ENCODE results near the gene SRP14. TPM values are rescaled to one million over a fixed set of nuclear protein-coding genes. Genes with fewer than 3 reads are reported as not detected.

Gene SRP14
- total RNA-seq, 1 experiment from 2014 or later, result 405 TPM

GRCh38 chr15:40061212-40061901 lies 22.4 kb upstream of the SRP14 start:
- Histone ChIP-seq H3K9me3 (replicated peaks) (no peaks in the 10 kb centered on the region), H3K27me3 (replicated peaks) (no peaks in the 10 kb centered on the region), H3K36me3 (no peaks in the 10 kb centered on the region), H3K4me1 (replicated peaks) (peaks cover 45% of the 10 kb centered on the region), H3K27ac (no peak overlapping the region), H3K4me3 (no peak overlapping the region)
- DNase-seq (ENCODE audit: low read depth in 1 of 2, low spot score in 2 of 2), result no peak

GRCh38 chr15:40060236-40060961 lies 21.4 kb upstream of the SRP14 start:
- DNase-seq (ENCODE audit: low read depth in 1 of 2, low spot score in 2 of 2), result no peak
- Histone ChIP-seq H3K27me3 (replicated peaks) (no peaks in the 10 kb centered on the region), H3K36me3 (no peaks in the 10 kb centered on the region), H3K27ac (no peak overlapping the region), H3K9me3 (replicated peaks) (no peaks in the 10 kb centered on the region), H3K4me1 (replicated peaks) (peaks cover 36% of the 10 kb centered on the region), H3K4me3 (no peak overlapping the region)

GRCh38 chr15:40059821-40060220 lies 20.8 kb upstream of the SRP14 start:
- no peak overlapping the region for H3K27ac ChIP-seq
- no peaks in the 10 kb centered on the region for H3K9me3 ChIP-seq (replicated peaks)
- no peak for DNase-seq (ENCODE audit: low read depth in 1 of 2, low spot score in 2 of 2)
- no peak overlapping the region for H3K4me3 ChIP-seq
- H3K27me3 ChIP-seq (replicated peaks), result no peaks in the 10 kb centered on the region
- peaks cover 35% of the 10 kb centered on the region for H3K4me1 ChIP-seq (replicated peaks)
- H3K36me3 ChIP-seq, result no peaks in the 10 kb centered on the region

GRCh38 chr15:40058476-40059140 lies 19.6 kb upstream of the SRP14 start:
- Histone ChIP-seq H3K4me3 (no peak overlapping the region), H3K9me3 (replicated peaks) (no peaks in the 10 kb centered on the region), H3K36me3 (no peaks in the 10 kb centered on the region), H3K27me3 (replicated peaks) (no peaks in the 10 kb centered on the region), H3K27ac (no peak overlapping the region), H3K4me1 (replicated peaks) (peaks cover 36% of the 10 kb centered on the region)
- no peak for DNase-seq (ENCODE audit: low read depth in 1 of 2, low spot score in 2 of 2)

- Histone ChIP-seq H3K4me1 (replicated peaks) (peaks cover 19% of the 10 kb centered on the region), H3K27ac (no peak overlapping the region), H3K27me3 (replicated peaks) (no peaks in the 10 kb centered on the region), H3K36me3 (no peaks in the 10 kb centered on the region), H3K9me3 (replicated peaks) (no peaks in the 10 kb centered on the region), H3K4me3 (no peak overlapping the region)
- DNase-seq (ENCODE audit: low read depth in 1 of 2, low spot score in 2 of 2), result no peak
Measured at GRCh38 chr15:40055576-40056293, 16.8 kb upstream of the SRP14 start.

- no peaks in the 10 kb centered on the region for H3K27me3 ChIP-seq (replicated peaks)
- H3K4me3 ChIP-seq, result no peak overlapping the region
- DNase-seq (ENCODE audit: low read depth in 1 of 2, low spot score in 2 of 2), result no peak
- H3K9me3 ChIP-seq (replicated peaks), result no peaks in the 10 kb centered on the region
- peaks cover 19% of the 10 kb centered on the region for H3K4me1 ChIP-seq (replicated peaks)
- no peaks in the 10 kb centered on the region for H3K36me3 ChIP-seq
- H3K27ac ChIP-seq, result no peak overlapping the region
Measured at GRCh38 chr15:40054855-40055575, 16.0 kb upstream of the SRP14 start.

GRCh38 chr15:40054605-40054854 lies 15.5 kb upstream of the SRP14 start:
- no peaks in the 10 kb centered on the region for H3K36me3 ChIP-seq
- no peak overlapping the region for H3K4me3 ChIP-seq
- no peaks in the 10 kb centered on the region for H3K9me3 ChIP-seq (replicated peaks)
- no peaks in the 10 kb centered on the region for H3K27me3 ChIP-seq (replicated peaks)
- no peak for DNase-seq (ENCODE audit: low read depth in 1 of 2, low spot score in 2 of 2)
- H3K27ac ChIP-seq, result no peak overlapping the region
- H3K4me1 ChIP-seq (replicated peaks), result peaks cover 19% of the 10 kb centered on the region

- Histone ChIP-seq H3K27ac (no peak overlapping the region), H3K4me1 (replicated peaks) (peaks cover 19% of the 10 kb centered on the region), H3K9me3 (replicated peaks) (no peaks in the 10 kb centered on the region), H3K27me3 (replicated peaks) (no peaks in the 10 kb centered on the region), H3K4me3 (no peak overlapping the region), H3K36me3 (no peaks in the 10 kb centered on the region)
- DNase-seq (ENCODE audit: low read depth in 1 of 2, low spot score in 2 of 2), result peak in 1 of 2 experiments; percentile 41
Measured at GRCh38 chr15:40053831-40054604, 15.0 kb upstream of the SRP14 start.

GRCh38 chr15:40053079-40053830 lies 14.3 kb upstream of the SRP14 start:
- Histone ChIP-seq H3K4me3 (no peak overlapping the region), H3K4me1 (replicated peaks) (peaks cover 22% of the 10 kb centered on the region), H3K36me3 (0 out of 2 replicates have a peak, but pooled peaks cover under 1% of the 10 kb centered on the region), H3K27ac (no peak overlapping the region), H3K27me3 (replicated peaks) (no peaks in the 10 kb centered on the region), H3K9me3 (replicated peaks) (no peaks in the 10 kb centered on the region)
- peak in 1 of 2 experiments; percentile 30 for DNase-seq (ENCODE audit: low read depth in 1 of 2, low spot score in 2 of 2)

- no peak overlapping the region for H3K4me3 ChIP-seq
- no peak overlapping the region for H3K27ac ChIP-seq
- no peaks in the 10 kb centered on the region for H3K9me3 ChIP-seq (replicated peaks)
- peak in 1 of 2 experiments; percentile 15 for DNase-seq (ENCODE audit: low read depth in 1 of 2, low spot score in 2 of 2)
- peaks cover 5% of the 10 kb centered on the region; the same call in 1 of the 2 replicates for H3K36me3 ChIP-seq
- H3K4me1 ChIP-seq (replicated peaks), result peaks cover 28% of the 10 kb centered on the region
- no peaks in the 10 kb centered on the region for H3K27me3 ChIP-seq (replicated peaks)
Measured at GRCh38 chr15:40052604-40053003, 13.6 kb upstream of the SRP14 start.

GRCh38 chr15:40051616-40052415 lies 12.8 kb upstream of the SRP14 start:
- no peaks in the 10 kb centered on the region for H3K27me3 ChIP-seq (replicated peaks)
- H3K4me3 ChIP-seq, result no peak overlapping the region
- no peak overlapping the region for H3K27ac ChIP-seq
- H3K9me3 ChIP-seq (replicated peaks), result no peaks in the 10 kb centered on the region
- DNase-seq (ENCODE audit: low read depth in 1 of 2, low spot score in 2 of 2), result peak in 1 of 2 experiments; percentile 28
- peaks cover 5% of the 10 kb centered on the region; the same call in 1 of the 2 replicates for H3K36me3 ChIP-seq
- H3K4me1 ChIP-seq (replicated peaks), result peaks cover 36% of the 10 kb centered on the region

Data from SJSA1 (cell line).